GM18507 (cell line): Measurements from ENCODE around the gene PTPRN2.
"Not testable (repeated sequence)": the region's sequence is repeated elsewhere in the genome, so short reads cannot be mapped to it uniquely, and the experiment has no call there.

Experiments used
- DNase-seq: peaks from one replicate; pipeline ENCODE4 v3.0.0; 2011; ENCODE audit warnings: low read depth; ENCODE audit not compliant: insufficient read length; ENCODE audit errors: extremely low spot score
- FAIRE-seq: peaks from 2 replicates; lab custom pipeline; 2011; peaks lifted over from hg19 to GRCh38; lab: Jason Lieb, UNC

The PTPRN2 gene

DNA sequence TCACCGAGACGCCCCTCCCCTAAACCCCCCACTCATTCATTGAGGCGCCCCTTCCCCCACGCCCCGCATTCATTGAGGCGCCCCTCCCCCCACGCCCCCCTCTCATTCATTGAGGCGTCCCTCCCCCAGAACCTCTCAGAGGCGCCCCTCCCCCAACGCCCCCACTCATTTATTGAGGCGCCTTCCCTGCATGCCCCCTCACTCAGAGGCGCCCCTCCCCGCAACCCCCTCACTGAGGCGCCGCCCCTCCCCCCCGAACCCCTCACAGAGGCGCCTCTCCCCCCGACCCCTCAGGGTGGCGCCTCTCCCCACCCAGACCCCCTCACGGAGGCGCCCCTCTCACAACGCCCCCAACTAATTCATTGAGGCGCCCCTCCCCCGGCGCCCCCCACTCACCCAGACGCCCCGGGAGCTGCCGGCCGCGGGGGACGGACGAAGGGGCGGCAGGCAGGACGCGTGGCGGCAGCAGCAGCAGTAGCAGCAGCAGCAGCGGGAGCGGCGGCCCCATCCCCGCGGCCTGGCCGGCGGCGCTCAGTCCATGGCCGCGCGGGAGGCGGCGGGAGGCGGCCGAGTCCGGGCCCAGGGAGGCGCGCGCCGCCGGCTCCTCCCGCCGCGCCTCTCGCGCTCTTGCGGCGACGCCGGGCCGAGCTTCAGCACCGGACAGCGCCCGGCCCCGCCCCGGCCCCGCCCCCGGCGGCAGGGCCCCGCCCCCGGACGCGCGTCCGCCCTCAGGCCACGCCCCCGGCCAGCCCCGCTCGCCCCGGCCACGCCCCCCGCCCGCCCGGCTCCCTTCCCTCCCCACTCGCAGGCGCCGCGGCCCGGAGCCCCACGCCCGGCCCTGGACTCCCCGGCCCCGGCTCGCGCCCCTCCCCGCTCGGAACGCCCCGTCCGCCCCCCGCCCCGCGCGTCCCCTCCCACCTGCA lies at the start of gene PTPRN2:
PTPRN2 (minus strand) TSS at position 662 of the 923 bp plus-strand sequence.
- no peak for FAIRE-seq
- peak; percentile 67 for DNase-seq

DNA sequence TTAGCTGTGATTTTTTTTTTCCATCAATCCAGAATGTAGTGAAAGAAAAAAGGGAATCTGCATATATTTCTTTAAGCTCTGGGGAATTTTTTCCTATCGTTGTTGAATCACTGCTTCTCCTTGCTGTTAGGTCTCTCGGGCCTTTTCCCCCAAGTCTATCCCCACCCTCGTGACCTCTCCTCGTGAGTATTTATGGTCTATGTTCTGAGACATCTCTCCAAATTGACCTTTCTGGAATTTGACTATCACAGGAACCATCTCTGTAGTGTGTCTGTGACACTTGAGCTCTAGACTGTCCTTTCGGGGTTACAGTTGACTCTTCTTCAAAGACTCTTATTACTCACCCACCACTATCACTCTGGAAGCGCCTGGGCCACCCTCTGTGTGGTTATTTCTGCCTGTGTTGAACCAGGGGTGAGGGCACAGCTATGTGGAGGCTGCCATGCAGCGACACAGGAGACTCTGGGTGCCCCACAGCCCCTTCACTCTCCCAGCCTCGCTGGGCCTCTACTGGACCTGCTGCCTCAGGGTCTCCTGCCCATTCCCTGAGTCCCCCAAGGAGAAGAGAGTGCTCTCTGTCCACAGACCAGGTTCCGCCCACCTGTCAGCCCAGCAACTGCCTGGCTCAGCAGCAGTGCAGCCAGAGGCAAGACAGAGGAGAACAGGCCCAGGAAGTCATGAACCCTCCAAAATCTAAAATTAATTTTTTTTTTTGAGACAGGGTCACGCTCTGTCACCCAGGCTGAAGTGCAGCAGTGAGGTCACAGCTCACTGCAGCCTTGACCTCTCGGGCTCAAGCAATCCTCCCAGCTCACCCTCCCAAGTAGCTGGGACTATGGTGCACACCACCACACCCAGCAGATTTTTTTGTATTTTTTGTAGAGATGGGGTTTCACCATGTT lies 45.7 kb upstream of the PTPRN2 start:
- DNase-seq, result no peak
- FAIRE-seq, result peak; percentile 70

DNA sequence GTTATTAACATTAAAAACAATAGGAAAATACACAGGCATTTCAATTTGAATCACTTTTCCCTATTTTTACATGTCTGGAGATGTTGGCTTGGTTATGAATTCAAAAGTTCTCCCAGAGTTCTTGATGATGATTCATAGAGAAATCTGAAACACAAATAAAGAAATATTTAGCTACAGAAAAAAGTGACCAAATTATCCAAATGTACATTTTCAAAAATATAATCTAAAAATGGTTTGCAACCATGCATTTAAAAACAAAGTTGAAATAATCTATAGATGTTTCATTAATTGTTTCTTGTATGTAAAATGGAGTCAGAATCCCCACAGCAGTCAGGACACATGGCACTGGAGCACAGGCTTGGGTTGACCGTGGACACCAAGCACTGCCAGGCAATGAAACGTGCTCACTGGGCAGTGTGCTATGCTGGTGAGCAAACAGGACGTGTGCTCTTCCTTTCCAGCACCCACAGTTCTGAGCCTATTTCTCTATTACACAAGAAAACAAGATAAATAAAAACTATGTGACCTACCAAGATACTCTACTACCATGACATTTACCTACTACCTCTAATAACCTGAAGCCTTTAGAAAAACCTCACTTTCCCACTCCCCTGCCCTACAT lies 44.1 kb upstream of the PTPRN2 start:
- DNase-seq, result no peak

DNA sequence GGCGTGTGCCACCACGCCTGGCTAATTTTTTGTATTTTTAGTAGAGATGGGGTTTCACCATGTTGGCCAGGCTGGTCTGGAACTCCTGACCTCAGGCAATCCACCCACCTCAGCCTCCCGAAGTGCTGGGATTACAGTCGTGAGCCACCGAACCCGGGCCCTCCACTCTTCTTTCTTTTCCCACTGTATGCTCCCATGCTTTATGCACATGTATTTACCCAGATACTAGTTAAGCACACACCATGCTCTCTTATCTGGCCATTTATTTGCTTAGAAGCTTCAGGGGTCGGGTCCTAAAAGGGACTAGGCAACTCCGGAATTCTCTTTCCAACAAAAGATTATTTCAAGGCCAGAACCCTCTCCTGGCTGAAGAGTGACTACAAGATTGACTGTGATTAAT lies 38.7 kb upstream of the PTPRN2 start:
- FAIRE-seq, DNase-seq: not testable (repeated sequence)

More for the DNA sequence above, 44.1 kb upstream of the PTPRN2 start:
- no peak for FAIRE-seq

DNA sequence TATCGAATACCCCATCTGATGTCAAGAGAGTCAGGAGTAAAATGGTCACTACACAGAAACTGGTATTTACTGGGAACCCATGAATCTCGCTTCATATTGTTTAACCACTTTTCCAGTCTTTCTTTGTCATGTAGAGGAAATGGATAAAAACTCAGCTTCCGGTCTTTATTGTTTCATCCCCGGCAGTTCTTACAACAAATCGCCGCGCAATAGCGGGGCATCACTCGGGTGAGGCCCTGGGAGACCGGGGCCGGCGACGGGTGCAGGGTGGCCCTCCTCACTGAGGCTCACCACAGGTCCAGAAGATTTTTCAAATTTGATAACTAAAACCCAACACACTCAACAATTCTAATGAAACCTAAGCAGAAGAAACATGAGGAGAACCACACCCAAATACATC lies 35.6 kb upstream of the PTPRN2 start:
- DNase-seq, result no peak
- no peak for FAIRE-seq

DNA sequence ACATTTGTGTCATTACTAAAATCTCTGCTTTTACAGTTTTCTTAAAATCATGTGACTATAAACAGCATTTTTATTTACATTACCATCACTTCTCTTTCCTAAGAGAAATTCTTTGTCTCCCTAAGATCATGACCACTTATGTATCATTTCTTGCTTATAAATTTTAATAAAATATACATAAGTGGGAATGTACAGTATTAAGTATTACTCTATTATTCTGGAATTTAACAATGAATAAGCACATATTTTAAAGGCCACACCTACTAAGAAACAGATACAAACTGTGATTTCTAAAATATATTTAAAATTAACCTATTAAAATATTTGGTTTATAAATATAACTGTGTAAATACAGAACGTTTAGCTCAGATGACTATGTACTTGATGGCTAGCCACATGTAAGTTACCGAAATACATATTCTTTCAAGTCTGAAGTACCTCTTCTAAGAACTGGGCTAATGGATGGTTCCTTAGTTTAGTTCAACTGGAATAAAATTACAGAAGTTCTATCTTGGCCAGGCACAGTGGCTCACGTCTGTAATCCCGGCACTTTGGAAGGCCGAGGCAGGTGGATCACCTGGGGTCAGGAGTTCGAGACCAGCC lies 33.3 kb upstream of the PTPRN2 start:
- no peak for FAIRE-seq
- DNase-seq, result no peak

DNA sequence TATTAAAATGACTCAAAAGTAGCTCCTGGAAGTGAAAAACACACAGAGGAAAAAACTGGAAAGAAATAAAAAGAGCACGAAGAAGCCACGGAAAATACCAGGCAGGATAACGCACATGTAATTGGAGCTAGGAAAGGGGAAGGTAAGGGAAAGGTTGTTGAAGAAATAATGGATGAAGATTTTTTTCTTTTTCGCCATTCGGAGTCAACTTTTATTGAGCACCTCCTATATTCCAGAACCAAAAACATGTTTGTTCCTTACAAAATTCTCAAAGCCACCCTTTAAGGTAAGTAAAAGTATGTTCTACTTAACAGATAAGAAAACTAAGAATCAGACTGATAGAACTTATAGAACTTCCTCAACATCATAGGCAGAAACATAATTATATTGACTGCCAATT lies 32.8 kb upstream of the PTPRN2 start:
- FAIRE-seq (no peak), DNase-seq (no peak)

DNA sequence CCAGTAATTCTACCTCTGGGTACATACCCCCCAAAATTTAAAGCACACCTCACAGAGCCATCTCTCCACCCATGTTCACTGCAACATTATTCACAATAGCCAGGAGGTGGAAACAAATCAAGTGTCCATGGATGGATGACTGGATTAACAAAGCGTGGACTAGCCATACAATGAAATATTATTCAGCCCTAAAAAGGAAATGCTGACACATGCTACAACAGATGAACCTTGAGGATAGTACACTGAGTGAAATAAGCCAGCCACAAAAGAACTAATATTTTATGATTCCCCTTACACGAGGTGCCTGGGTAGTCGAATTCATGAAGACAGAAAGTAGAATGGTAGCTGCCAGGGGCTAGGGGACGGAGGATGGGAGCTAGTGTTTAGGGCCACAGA lies 31.1 kb upstream of the PTPRN2 start:
- FAIRE-seq (no peak), DNase-seq (no peak)

DNA sequence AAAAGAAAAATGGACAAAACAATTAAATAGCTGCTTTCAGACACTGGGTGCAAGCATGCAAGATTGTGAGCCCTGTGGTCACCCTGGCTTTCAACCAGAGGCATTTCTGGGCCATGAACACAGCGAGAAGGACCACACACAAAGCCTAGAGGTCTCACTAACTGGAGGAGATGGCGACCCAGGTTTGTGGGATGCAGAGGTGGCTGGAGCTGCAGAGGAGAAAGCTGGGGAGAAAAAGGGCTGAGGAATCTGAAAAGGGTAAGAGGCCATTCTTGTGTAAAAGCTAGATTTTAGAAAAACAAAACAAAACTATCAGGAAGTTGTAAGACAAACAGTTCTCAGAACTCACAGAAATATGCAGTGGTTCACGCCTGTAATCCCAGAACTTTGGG lies 30.1 kb upstream of the PTPRN2 start:
- FAIRE-seq (no peak), DNase-seq (no peak)

DNA sequence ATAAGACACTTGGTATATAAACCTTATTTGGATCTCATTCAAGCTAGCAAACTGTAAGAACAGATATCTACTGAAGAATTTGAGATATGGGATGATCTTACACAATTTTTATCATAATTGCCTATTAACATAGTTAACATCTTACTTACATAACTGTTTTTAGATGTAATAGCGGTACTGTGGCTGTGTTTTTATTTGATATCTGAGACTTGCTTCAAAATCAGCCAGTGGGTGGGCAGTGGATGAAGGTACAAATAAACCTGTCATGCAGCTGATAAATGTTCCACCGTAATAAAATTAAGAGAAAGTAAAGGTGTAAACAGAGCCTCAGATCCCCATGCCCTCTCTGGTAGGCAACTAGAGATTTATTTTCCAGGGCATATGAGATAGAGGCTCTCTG lies 28.4 kb upstream of the PTPRN2 start:
- DNase-seq (no peak), FAIRE-seq (no peak)

DNA sequence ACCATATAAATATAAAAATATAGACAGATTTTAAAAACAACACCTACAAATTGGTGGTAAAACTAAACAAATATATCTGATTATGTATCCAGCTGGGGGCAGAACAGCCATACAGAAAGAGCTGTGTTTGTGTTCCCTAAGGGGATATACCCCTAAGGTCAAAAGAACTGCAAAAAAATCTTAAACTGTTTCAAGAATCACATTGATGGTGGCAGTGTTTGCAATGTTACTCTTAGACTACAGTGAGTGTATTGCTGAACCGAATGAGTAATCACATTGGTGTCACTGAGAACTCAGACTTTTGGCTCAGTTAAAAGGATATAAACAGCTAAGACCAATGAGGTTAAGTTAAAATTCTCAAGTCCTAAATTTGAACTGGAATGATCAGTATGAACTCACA lies 27.1 kb upstream of the PTPRN2 start:
- DNase-seq, result no peak
- FAIRE-seq, result no peak

DNA sequence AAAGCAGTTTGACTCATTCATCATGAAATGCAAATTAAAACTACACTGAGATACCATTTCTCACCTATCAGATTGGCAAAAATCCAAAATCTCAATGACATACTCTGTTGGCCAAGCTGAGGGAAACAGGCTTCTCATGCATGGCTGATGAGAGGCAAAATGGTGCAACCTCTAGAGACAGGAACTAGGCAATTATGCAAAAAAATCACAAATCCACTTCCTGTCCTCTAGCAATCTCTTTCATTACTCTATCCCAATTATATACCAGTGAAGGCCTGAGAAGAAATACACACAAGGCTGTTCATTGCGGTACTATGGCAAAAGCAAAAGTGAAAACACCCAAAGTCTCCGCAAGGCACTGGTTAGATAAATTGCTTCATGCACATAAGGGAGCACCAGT lies 25.9 kb upstream of the PTPRN2 start:
- DNase-seq (no peak), FAIRE-seq (peak; percentile 87)

DNA sequence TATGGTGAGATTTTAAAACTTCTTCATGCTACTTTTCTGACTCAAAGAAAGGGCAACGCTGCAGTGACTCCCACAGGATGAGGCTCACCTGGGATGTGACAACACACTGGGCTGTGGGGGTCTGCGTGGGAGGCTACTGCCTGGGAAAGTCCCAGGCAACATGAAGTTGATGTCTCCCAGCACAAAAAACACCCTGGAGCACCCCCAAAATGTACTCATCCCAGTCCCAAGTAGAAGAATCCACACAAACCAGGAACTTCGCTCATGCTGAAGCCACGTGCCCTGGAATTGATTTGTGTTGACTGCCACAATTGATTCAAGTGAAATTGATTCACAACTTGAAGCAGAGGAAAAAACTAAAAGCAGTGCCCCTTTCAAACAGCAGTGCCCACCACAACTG lies 24.9 kb upstream of the PTPRN2 start:
- no peak for DNase-seq
- no peak for FAIRE-seq

DNA sequence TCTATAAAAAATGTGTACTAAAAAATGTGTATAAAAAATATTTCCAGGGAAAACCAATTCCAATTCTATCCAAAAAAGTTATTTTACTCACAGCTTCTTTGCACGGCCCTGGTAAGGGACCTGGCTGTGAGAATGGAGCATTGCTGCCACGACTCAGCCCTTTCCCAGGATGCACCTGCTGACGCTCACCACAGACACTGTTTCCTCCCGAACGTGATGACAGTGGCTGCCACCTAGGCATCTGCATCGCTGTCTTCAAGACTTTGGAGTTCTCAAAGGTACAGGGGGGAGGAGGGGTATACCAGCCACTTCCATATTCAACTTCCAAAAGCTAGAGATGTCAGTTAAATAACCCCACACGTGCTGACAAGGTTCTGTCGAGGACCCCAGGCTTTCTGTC lies 23.9 kb upstream of the PTPRN2 start:
- FAIRE-seq, result no peak
- DNase-seq, result no peak

DNA sequence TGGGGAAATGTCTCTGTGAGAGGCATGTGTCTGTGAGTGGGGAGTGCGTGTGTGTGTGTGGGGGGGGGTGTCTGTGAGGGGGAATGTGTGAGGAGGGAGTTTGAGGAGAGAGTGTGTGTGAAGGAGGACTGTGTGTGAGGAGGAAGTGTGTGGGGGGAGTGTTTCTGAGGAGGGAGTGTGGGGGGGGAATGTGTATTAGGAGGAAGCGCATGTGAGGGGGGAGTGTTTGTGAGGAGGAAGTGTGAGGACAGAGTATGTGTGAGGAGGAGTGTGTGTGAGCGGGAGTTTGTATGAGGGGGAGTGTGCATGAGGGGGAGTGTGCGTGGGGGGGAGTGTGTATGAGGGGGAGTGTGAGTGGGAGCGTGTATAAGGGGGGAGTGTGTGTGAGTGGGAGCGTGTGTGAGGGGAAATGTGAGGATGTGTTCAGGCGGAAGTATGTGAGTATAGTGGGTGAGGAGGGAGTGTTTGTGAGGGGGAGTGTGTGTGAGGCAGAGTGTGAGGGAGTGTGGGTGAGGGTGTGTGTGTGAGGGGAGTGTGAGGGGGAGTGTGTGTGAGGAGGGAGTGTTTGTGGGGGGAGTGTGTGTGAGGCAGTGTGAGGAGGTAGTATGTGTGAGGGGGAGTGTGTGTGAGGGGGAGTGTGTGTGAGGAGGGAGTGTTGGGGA lies 21.8 kb upstream of the PTPRN2 start:
- no peak for FAIRE-seq
- DNase-seq, result no peak

DNA sequence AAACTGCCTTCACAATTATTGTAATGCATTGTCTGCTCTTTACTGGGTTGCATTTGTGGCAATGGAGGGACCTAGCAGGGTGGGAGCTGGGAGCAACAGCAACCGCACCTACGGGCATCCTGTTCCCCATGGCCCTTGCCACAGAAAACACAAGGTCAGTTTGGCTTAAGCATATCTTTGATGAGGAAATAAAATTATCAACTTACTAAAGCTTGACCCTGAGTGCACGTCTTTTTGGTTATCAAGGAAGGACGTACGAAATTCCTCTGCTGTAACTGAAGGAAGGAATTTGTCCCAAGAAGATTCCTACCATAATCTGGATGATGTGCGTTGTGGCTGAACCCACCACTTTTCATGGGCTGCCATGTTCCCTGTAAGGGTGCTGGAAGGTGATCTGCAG lies 19.9 kb upstream of the PTPRN2 start:
- DNase-seq, result no peak
- FAIRE-seq, result no peak

DNA sequence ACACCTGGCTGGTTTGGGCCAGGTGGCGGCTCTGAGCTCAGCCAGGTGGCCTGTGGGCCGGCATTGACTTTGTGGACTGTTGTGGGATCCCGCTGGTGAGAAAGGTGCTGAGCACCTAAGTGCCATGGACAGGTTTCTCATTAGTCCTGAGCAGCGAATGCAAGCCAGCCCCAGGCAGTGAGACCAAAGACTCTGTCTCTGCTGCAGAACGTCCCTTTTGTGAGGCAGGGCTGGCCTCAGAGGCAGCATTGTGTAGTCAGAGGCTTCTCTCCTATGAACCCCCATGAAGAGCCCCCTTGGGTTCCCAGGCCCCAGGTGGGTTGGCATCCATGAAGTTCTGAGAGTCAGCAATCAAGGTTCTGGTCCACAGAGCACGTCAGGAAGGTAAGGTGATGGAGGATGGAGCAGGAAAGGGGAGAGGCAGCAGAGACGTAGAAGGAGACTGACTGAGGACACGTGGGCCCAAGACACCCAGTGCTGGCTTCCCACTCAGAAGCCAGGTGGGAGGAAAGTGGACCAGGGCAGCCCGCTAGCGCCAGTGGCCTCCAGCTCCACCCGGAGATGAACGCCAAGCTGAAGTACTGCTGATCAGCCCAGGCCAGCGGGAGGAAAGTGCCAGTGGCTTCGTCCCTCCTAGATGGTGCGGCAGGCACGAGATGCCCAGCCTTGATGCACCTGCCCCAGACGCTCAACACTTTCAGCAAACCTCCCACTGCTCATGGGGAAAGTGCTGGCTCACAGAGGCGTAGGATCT lies 19.2 kb upstream of the PTPRN2 start:
- DNase-seq (no peak), FAIRE-seq (no peak)

DNA sequence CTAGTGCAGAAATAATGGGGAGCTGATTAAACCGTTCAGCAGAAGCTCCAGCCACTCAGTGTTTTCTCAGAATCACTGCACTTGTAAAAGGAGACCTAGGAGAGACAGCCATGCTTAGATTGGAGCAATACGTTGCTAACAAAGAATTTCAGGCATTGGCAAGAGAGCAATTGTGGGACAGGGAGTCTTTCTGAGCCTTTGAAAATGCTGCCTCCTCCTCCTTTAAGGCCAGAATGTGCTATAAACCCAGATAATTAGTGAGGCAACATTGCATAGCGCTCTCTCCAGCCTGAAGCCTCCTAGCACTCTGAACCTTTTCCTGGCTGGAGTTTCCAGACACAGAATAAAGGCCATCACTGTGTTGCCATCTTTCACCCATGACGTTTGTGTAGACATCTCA lies 18.5 kb upstream of the PTPRN2 start:
- DNase-seq (no peak), FAIRE-seq (no peak)
